Neural crest cell (in vitro differentiated cells): ENCODE data around the gene IGF2. TPM values are rescaled to one million over a fixed set of nuclear protein-coding genes. Genes with fewer than 3 reads are reported as not detected.

Source experiments
- DNase-seq: peaks from one replicate; pipeline ENCODE4 v3.0.0; 2021; ENCODE audit warnings: low read depth, mixed read lengths, low spot score
- H3K27ac Mint-ChIP-seq: one replicate; pipeline ENCODE4 v1.8.0; 2021; ENCODE audit warnings: mild to moderate bottlenecking, mixed read lengths; ENCODE audit not compliant: unreplicated experiment
- H3K27me3 Mint-ChIP-seq: 2 replicates; pipeline ENCODE4 v1.8.0; 2021; ENCODE audit warnings: low read depth, mild to moderate bottlenecking, mixed read lengths
- H3K36me3 Mint-ChIP-seq: 2 replicates; pipeline ENCODE4 v1.8.0; 2021; ENCODE audit warnings: low read depth, mild to moderate bottlenecking, mixed read lengths
- H3K4me1 Mint-ChIP-seq: 2 replicates; pipeline ENCODE4 v1.8.0; 2021; ENCODE audit warnings: mixed read lengths
- H3K4me3 Mint-ChIP-seq: one replicate; pipeline ENCODE4 v1.8.0; 2021; ENCODE audit warnings: mild to moderate bottlenecking, mixed read lengths
- H3K9me3 Mint-ChIP-seq: 2 replicates; pipeline ENCODE4 v1.8.0; 2021; ENCODE audit warnings: mixed read lengths
- total RNA-seq: library from RNA; stranded (reverse); gene quantifications from 2 replicates; pipeline ENCODE4 v1.2.1, GENCODE V29; 2021
- TF ChIP-seq, protein P1 (sequence below): fragments of 200-600 bp; sonication (generic); conservative IDR thresholded peaks from 2 replicates; pipeline ENCODE4 v1.5.0; 2021; ENCODE audit warnings: antibody characterized with exemption, mild to moderate bottlenecking

IGF2 gene
- total RNA-seq, 1 donor from 2014 or later: 20.1 TPM

DNA sequence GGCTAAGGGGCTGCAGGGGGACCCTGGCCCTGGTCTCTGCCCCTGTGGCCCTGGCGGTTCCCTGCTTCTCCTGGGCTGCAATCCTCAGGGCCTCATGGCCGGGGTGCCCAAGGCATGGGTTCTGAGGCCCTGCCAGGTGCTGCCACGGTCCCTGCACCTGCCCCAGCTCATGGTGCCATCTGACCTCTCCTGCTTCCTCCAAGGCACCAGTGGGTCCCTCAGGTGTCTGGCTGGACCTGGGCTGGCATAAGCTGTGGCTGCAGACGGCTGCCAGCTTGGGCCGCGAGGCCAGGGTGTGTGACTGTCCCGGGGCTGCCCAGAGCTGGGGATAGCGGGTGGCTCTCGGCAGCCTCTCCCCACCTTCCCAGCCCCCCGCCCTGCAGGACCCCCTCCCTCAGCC is 19.8 kb upstream of the IGF2 start:
- TF ChIP-seq, protein P1, sequence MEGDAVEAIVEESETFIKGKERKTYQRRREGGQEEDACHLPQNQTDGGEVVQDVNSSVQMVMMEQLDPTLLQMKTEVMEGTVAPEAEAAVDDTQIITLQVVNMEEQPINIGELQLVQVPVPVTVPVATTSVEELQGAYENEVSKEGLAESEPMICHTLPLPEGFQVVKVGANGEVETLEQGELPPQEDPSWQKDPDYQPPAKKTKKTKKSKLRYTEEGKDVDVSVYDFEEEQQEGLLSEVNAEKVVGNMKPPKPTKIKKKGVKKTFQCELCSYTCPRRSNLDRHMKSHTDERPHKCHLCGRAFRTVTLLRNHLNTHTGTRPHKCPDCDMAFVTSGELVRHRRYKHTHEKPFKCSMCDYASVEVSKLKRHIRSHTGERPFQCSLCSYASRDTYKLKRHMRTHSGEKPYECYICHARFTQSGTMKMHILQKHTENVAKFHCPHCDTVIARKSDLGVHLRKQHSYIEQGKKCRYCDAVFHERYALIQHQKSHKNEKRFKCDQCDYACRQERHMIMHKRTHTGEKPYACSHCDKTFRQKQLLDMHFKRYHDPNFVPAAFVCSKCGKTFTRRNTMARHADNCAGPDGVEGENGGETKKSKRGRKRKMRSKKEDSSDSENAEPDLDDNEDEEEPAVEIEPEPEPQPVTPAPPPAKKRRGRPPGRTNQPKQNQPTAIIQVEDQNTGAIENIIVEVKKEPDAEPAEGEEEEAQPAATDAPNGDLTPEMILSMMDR: no peak
- H3K27me3 Mint-ChIP-seq: no peaks in the 10 kb centered on the region
- no peak overlapping the region for H3K27ac Mint-ChIP-seq
- H3K36me3 Mint-ChIP-seq: no peaks in the 10 kb centered on the region
- no peaks in the 10 kb centered on the region for H3K4me1 Mint-ChIP-seq
- DNase-seq: no peak
- H3K4me3 Mint-ChIP-seq: no peak overlapping the region
- H3K9me3 Mint-ChIP-seq: no peaks in the 10 kb centered on the region

DNA sequence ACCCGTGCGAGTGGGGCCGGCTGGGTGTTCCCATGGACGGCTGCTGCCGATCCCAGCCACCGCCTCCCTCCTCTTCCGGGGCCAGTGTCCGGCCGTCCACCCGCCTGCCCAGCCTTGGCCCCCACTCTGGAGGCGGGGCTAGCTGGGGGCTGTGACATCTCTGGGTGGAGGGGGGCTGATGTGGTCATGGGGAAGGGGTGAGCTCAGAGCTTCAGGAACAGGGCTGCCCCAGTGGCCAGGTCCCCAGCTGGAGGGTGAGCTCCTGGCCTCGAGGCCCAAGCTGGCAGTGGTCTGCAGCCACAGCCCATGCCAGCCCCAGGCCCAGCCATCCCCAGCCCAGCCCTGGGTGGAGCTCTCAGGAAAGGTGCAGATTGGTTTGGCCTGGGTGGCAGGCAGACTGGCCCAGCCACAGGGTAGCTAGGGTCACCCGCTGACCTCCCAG is 19.1 kb upstream of the IGF2 start:
- DNase-seq: no peak
- Mint-ChIP-seq H3K27me3 (no peaks in the 10 kb centered on the region), H3K4me1 (no peaks in the 10 kb centered on the region), H3K36me3 (no peaks in the 10 kb centered on the region), H3K4me3 (no peak overlapping the region), H3K9me3 (no peaks in the 10 kb centered on the region), H3K27ac (no peak overlapping the region)
- TF ChIP-seq, protein P1: no peak

DNA sequence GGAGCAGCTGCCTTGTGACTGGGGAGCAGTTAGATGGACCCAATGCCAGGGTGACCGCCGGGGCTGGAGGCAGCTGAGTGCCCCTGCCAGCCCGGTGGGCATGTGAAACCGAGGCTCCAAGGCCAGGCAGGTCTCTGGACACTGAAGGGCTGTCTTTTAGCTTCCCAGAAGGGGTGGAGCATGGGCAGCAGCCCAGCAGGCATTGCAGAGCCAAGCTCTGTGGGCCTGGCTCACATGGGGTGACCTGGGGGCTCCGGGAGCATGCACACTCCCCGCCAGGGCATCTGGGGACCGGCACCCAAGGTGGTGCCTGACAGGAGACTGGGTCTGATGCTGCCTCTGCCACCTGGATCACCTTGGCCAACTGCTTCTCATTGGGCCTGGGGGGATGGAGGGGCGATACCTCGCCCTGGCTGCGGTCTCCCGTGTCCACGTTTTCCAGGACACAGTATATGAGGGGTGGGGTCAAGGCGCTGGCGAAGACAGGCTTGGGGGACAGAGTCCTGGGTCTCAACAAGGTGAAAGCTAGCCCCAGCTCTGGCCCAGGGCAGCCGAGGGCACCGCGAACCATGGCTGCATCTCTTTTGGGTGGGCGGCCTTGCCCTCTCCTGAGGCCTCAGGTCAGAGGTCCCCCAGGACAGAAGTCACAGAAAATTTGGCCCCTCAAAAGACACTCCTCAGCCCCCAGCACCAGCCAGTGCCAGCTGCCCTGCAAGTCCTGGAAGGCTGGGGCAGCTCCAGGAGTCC is 18.3 kb upstream of the IGF2 start:
- no peak for DNase-seq
- TF ChIP-seq, protein P1: no peak
- Mint-ChIP-seq H3K27me3 (no peaks in the 10 kb centered on the region), H3K36me3 (no peaks in the 10 kb centered on the region), H3K27ac (no peak overlapping the region), H3K4me3 (no peak overlapping the region), H3K9me3 (no peaks in the 10 kb centered on the region), H3K4me1 (no peaks in the 10 kb centered on the region)

DNA sequence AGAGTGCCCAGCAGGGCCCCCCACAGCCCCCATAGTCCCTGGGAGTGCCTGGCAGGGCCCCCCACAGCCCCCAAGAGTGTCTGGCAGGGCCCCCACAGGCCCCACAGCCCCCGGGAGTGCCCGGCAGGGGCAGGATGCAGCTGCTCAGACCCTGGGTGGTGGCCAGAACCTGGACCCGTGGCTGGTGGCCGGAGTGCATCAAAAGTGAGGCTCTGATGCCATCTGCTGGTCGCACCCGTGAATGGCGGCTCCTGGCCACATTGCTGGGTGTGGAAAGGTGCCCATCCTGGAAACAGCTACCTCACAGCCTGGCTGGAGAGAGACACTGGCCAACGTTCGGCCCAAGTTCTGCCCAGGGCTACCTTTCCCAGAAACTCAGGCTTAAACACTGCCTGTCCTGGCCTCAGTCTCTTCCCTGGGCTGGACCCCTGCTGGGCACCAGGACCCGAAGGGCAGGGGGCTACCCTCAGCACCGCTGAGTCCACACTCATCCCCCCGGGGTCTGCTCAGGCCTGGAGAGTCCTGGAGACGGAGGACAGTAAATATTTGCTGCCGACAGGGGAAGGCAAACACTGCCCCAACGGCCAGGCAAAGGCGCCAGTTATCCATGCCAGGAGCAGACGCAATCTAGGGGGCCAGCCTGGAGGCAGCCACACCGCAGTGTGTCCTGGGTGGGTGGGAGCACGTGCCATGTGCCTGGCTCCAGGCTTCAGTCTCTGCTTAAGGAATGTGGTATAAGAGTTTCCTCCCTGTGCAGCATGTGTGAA is 17.4 kb upstream of the IGF2 start:
- no peaks in the 10 kb centered on the region for H3K27me3 Mint-ChIP-seq
- no peaks in the 10 kb centered on the region for H3K36me3 Mint-ChIP-seq
- H3K4me1 Mint-ChIP-seq: no peaks in the 10 kb centered on the region
- H3K9me3 Mint-ChIP-seq: no peaks in the 10 kb centered on the region
- peak; percentile 93 for DNase-seq
- no peak overlapping the region for H3K27ac Mint-ChIP-seq
- TF ChIP-seq, protein P1: peak; percentile 86
- H3K4me3 Mint-ChIP-seq: no peak overlapping the region

DNA sequence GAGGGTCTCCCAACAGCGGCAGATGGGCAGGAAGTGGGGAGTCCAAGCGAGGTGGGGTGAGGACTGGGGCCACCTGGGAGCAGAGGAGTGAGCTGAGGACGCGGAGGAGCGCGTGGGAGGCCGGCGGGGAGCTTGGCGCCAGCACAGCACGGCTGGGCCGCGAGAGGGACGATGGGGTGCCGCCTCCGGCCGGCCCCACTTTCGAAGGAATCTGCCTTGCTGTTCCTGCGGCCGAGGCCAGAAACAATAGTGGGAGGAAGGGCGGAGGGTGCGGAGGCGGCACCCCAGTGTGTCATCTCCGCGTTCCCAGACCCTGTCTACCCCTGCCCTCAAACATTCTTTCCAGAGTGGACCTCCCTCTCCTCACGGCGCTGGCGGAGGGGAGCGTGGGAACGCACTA is 16.3 kb upstream of the IGF2 start:
- H3K9me3 Mint-ChIP-seq: no peaks in the 10 kb centered on the region

More for the DNA sequence above, 16.3 kb upstream of the IGF2 start:
- DNase-seq: no peak
- Mint-ChIP-seq H3K27ac (no peak overlapping the region), H3K27me3 (peaks cover 9% of the 10 kb centered on the region), H3K4me1 (peaks cover under 1% of the 10 kb centered on the region), H3K36me3 (no peaks in the 10 kb centered on the region), H3K4me3 (no peak overlapping the region)
- TF ChIP-seq, protein P1: no peak
